ENCODE measurements around the gene HEXIM1.

The HEXIM1 gene

DNA sequence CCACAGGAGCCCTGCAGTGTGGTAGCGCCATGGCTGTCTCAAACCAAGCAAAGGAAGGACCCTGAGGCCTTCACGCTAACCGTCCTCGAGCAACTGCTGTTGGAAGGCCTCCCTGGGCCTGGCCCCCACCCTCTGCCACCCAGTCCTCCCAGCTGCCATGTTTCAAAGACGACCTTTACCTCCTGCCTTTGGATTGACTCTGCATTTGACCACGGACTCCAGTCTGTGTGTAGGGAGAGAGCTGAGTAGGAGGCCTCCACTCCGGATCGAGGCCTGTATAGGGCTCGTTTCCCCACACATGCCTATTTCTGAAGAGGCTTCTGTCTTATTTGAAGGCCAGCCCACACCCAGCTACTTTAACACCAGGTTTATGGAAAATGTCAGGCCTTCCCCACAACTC is 40.2 kb upstream of the HEXIM1 start:
- Mint-ChIP-seq H3K27me3 (no peaks in the 10 kb centered on the region), H3K9me3 (no peaks in the 10 kb centered on the region), H3K4me1 (ENCODE audit: low read depth) (peaks cover 6% of the 10 kb centered on the region), H3K36me3 (ENCODE audit: low read depth) (peaks cover 66% of the 10 kb centered on the region), H3K27ac (peak overlapping the region; percentile 24), H3K4me3 (no peak overlapping the region)
- intact Hi-C loops (cut with micrococcal nuclease), result no loop called here

DNA sequence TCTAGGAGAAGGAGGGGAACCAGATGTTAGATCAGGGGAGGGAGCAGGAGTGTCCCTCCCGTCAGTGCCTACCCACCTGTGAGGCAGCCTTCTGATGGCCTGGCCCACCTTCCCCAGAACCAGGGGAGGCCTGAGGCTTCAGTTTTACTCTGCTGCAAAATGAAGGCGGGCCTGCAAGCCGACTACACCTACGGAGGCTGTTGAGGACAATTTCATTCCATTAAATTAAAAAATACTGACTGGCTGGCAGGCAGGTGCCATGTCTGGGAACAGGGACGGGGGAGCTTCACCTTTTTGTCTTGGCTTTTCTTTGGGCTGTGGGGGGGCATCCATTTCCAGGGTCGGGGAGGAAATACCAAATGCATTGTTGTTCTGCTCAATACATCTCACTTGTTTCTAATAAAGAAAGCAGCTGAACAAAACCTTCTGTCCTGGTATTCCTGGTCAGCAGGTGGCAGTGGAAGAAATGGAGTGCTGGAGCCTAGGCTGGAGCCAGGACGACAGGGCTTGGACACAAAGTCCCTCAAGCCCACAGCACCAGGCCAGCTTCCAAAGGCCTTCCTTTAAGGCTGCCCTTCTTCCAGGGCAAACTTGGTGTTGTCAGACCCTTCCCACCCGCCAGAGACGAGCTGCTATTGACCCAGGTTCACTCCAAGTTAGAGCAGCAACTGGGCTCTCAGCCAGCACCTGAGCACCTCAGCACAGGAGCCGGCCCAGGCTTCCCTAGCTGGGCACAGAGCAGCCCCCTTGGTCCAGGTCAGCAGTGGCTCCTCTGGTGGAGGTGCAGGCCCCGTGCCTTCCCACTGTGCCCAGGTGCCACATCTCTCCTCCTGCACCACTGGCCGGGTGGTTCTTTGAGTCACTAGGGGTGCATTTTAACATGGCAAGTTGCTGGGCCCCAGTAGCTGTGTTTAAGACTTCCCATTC is 39.4 kb upstream of the HEXIM1 start:
- no peak overlapping the region for H3K4me3 Mint-ChIP-seq
- H3K4me1 Mint-ChIP-seq (ENCODE audit: low read depth), result peaks cover 6% of the 10 kb centered on the region
- H3K27me3 Mint-ChIP-seq, result no peaks in the 10 kb centered on the region
- H3K27ac Mint-ChIP-seq, result peak overlapping the region; percentile 24
- no peaks in the 10 kb centered on the region for H3K9me3 Mint-ChIP-seq
- intact Hi-C loops (cut with micrococcal nuclease), result no loop called here
- H3K36me3 Mint-ChIP-seq (ENCODE audit: low read depth), result peaks cover 58% of the 10 kb centered on the region

DNA sequence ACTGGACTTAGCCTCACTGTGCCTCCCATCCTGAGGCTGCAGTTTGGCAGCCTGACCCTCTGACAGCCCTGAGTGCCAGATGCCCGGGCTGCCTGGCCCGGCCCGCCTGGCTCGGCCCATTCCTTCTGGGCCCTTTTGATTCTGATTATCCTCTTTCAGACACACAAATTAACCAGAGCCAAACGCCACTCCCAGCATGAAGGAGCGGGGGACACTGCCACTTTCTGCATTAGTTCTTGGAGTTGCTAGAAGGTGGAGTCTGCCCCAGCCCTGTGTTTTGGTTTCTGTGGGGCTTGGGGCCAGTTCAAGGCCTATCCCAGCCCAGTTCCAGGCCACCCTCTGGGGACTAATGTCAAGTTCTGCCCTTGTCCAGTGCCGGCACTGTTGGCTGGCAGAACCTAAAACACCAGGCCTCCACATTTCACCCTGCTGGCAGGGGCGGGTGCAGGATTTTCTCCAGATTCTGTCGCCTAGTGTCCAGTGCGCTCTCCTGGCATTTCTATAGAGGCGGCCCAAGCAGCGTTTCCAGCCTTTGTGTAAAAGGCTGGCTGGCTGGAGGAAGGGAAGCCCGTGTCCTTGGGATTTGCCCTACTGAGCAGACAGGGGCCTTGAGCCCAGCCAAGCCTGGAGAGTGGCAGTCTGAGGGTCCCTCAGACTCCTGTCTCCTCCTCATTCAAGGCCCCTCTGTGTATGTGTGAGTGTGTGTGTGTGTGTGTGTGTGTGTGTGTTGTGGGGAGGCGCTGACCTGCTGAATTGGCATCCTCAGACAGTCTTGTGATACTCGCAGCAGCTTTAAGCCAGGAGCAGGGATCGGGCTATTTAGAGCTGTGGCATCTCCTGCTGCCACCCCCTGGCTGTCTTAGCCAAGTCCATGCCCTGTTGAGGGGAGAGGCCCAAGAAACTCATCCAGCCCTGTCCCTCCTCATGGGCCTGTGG is 37.3 kb upstream of the HEXIM1 start:
- H3K36me3 Mint-ChIP-seq (ENCODE audit: low read depth), result peaks cover 38% of the 10 kb centered on the region
- peaks cover under 1% of the 10 kb centered on the region for H3K27me3 Mint-ChIP-seq
- peaks cover 6% of the 10 kb centered on the region for H3K4me1 Mint-ChIP-seq (ENCODE audit: low read depth)
- no peak overlapping the region for H3K27ac Mint-ChIP-seq
- intact Hi-C loops (cut with micrococcal nuclease), result no loop called here
- no peaks in the 10 kb centered on the region for H3K9me3 Mint-ChIP-seq
- H3K4me3 Mint-ChIP-seq, result no peak overlapping the region

GRCh38 chr17:45111850-45112249 is 36.4 kb upstream of the HEXIM1 start:
- intact Hi-C loops (cut with micrococcal nuclease), result no loop called here

DNA sequence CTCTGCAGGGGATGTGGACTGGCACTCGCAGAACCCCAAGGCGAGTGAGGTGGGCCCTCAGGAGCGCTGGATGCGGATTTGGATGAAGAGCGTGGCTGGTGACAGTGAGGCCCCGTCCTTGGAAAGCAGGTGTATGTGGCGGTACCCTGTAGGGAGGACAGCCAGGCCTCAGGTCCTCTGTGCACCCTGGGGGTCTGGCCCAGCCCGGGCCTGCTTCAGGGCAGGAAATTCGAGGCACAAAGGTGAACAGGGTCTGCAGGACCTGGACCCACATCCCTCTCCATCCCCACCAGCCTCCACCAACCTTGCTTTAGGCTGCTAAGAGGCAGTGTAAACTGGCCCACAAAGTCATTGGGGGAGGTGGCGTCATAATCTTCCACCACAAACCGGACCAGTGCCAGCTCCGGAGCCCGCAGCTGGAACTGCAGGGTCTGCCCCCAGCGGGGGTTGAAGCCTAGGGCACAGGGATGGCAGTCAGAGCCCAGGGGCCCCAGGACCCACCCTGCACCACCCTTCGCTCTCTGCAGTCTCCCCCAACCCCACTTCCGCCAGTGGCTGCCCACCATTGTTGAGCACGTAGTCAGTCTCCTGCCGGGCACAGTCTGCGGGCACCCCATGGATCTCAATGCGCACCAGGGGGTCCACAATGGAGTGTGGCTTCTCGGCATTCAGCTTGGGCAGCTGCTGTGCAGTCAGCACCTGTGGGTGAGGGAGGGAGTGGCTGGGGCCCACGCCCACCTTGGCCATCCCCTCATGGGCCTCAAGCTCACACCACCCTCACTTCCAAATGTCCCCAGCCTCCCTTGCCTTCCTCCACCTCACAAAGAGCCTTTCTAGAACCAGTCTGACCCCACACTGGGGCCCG is 35.5 kb upstream of the HEXIM1 start:
- no peak overlapping the region for H3K27ac Mint-ChIP-seq
- H3K4me3 Mint-ChIP-seq, result no peak overlapping the region
- peaks cover 19% of the 10 kb centered on the region for H3K36me3 Mint-ChIP-seq (ENCODE audit: low read depth)
- no peaks in the 10 kb centered on the region for H3K9me3 Mint-ChIP-seq
- intact Hi-C loops (cut with micrococcal nuclease), result no loop called here
- peaks cover 10% of the 10 kb centered on the region for H3K27me3 Mint-ChIP-seq
- H3K4me1 Mint-ChIP-seq (ENCODE audit: low read depth), result peaks cover 6% of the 10 kb centered on the region

More at GRCh38 chr17:45111850-45112249, 36.4 kb upstream of the HEXIM1 start:
- H3K36me3 Mint-ChIP-seq (ENCODE audit: low read depth), result peaks cover 28% of the 10 kb centered on the region
- H3K27me3 Mint-ChIP-seq, result peaks cover 8% of the 10 kb centered on the region
- no peak overlapping the region for H3K4me3 Mint-ChIP-seq
- no peak overlapping the region for H3K27ac Mint-ChIP-seq
- peaks cover 6% of the 10 kb centered on the region for H3K4me1 Mint-ChIP-seq (ENCODE audit: low read depth)
- no peaks in the 10 kb centered on the region for H3K9me3 Mint-ChIP-seq

- H3K27ac Mint-ChIP-seq, result no peak overlapping the region
- no peaks in the 10 kb centered on the region for H3K9me3 Mint-ChIP-seq
- H3K27me3 Mint-ChIP-seq, result peaks cover 10% of the 10 kb centered on the region
- H3K4me3 Mint-ChIP-seq, result no peak overlapping the region
- H3K4me1 Mint-ChIP-seq (ENCODE audit: low read depth), result peaks cover 6% of the 10 kb centered on the region
- intact Hi-C loops (cut with micrococcal nuclease), result no loop called here
- H3K36me3 Mint-ChIP-seq (ENCODE audit: low read depth), result peaks cover 13% of the 10 kb centered on the region
These were observed 34.9 kb upstream of the HEXIM1 start for GRCh38 chr17:45113424-45113754.

DNA sequence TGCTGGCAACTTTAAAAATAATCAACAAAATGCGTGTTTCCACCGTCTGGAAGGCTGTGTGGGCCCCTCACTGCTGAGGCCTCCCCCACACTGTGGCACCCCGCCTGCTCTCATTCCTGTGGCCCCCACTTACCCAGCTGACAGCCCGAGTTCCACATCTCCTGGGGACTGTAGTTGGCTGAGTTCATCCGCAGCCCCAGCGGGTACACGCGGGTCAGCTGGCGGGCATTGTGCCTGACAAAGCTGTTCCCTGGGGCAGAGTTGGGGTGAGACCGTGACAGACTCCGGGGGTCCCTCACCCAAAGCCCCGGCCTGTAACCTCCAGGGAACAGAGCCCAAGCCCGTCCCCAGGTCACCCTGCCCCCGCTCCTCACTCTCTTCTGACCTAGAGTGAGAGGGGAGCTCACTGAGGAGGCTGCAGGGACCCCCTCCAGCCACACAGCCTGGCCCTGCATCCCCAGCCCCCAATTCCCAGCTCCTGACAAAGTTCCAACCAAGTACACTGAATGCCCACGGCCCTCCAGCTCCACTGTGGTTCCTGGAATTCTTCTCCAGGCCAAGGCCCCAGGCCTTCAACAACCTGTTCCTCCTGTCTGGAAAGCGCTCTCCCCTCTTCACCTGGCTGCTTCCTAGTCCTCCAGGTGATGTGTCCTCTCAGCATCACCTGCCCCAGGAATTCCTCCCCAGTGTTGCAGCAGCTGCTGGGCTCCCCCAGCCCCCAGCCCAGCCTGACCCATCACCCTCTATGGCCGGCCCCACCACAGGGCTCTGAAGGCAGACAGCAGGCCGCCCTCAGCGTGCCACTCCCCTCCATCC is 34.0 kb upstream of the HEXIM1 start:
- H3K9me3 Mint-ChIP-seq, result no peaks in the 10 kb centered on the region
- H3K4me1 Mint-ChIP-seq (ENCODE audit: low read depth), result peaks cover 3% of the 10 kb centered on the region
- intact Hi-C loops (cut with micrococcal nuclease), result no loop called here
- H3K27me3 Mint-ChIP-seq, result peaks cover 10% of the 10 kb centered on the region
- H3K4me3 Mint-ChIP-seq, result no peak overlapping the region
- H3K36me3 Mint-ChIP-seq (ENCODE audit: low read depth), result peaks cover 4% of the 10 kb centered on the region
- no peak overlapping the region for H3K27ac Mint-ChIP-seq

DNA sequence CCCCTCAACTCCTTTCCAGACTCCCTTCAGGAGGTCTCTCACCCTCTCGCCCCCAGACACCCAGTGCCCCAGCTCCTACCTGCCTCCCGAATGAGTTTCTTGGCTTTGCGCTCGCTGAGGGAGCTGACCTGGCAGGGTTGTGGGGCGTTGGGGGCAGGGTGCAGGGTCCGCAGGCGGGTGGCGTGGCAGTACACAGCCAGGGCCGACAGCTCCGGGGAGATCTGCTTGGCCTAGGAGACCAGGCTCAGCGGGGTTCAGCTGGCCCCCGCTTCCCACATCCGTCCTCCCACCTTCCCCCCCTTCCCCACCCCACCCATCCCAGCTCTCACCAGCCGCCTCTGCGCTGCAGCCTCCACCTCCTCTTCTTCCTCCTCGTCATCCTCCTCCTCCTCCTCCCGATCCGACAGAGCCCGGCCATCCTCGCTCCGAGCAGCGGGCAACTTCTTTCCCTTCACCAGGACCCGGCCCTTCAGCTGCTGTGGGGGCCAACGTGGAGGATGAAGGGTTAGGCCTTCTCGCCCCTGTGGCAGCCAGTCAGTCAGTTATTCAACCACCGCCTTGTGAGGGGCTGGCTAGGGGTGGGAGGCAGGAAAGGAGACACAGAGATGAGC is 33.2 kb upstream of the HEXIM1 start:
- Mint-ChIP-seq H3K4me1 (ENCODE audit: low read depth) (no peaks in the 10 kb centered on the region), H3K27me3 (peaks cover 14% of the 10 kb centered on the region), H3K27ac (no peak overlapping the region), H3K4me3 (no peak overlapping the region), H3K9me3 (no peaks in the 10 kb centered on the region), H3K36me3 (ENCODE audit: low read depth) (no peaks in the 10 kb centered on the region)
- intact Hi-C loops (cut with micrococcal nuclease), result no loop called here

- H3K4me1 Mint-ChIP-seq (ENCODE audit: low read depth), result no peaks in the 10 kb centered on the region
- H3K36me3 Mint-ChIP-seq (ENCODE audit: low read depth), result no peaks in the 10 kb centered on the region
- H3K4me3 Mint-ChIP-seq, result no peak overlapping the region
- H3K9me3 Mint-ChIP-seq, result no peaks in the 10 kb centered on the region
- peaks cover 21% of the 10 kb centered on the region for H3K27me3 Mint-ChIP-seq
- intact Hi-C loops (cut with micrococcal nuclease), result no loop called here
- H3K27ac Mint-ChIP-seq, result no peak overlapping the region
These were observed 32.4 kb upstream of the HEXIM1 start for GRCh38 chr17:45115871-45116270.

DNA sequence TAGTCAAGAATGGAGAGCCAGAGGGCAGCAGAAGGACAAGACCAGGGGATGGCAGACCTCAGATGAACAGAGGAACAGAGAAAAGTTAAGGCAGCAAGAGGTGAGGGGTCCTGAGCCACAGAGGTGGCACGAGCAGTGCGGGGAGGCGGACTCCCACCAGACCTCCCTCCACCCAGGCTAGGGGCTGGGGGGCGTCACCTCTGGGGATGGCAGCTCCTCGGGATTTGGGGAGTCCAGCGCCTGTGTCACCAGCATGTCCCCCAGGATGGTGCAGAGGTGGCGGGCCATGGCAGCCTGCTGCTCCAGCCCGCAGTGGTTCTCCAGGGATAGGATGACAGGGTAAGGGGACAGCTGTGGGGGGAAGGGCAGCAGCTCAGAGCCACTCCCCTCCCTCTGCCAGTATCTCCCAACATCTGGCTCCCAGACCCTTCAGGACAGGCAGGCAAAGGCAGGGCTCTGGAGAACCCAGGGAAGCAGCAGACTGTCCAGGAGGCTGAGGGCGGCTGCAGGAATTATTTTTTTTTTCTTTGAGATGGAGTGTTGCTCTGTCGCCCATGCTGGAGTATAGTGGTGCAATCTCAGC is 31.8 kb upstream of the HEXIM1 start:
- Mint-ChIP-seq H3K27ac (no peak overlapping the region), H3K9me3 (no peaks in the 10 kb centered on the region), H3K4me1 (ENCODE audit: low read depth) (no peaks in the 10 kb centered on the region), H3K36me3 (ENCODE audit: low read depth) (no peaks in the 10 kb centered on the region), H3K27me3 (peaks cover 27% of the 10 kb centered on the region), H3K4me3 (no peak overlapping the region)
- intact Hi-C loops (cut with micrococcal nuclease), result no loop called here

DNA sequence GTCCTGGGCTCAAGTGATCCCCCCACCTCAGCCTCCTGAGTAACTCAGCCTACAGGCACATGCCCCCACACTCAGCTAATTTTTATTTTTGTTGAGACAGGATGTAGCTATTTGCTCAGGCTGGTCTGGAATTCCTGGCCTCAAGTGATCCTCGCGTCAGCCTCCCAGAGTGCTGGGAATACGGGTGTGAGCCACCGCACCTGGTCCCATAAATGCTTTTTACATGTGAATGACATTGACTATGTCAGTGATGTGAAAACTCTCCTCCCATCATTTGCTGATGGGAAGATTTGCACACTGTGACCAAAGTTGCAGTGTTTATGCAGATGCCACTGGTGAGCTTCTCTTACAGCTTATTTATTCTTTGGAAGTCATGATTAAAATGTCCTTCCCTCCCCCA is 30.9 kb upstream of the HEXIM1 start:
- no peaks in the 10 kb centered on the region for H3K9me3 Mint-ChIP-seq
- no peak overlapping the region for H3K4me3 Mint-ChIP-seq
- H3K27me3 Mint-ChIP-seq, result peaks cover 33% of the 10 kb centered on the region
- H3K36me3 Mint-ChIP-seq (ENCODE audit: low read depth), result no peaks in the 10 kb centered on the region
- H3K4me1 Mint-ChIP-seq (ENCODE audit: low read depth), result no peaks in the 10 kb centered on the region
- intact Hi-C loops (cut with micrococcal nuclease), result no loop called here
- H3K27ac Mint-ChIP-seq, result no peak overlapping the region

DNA sequence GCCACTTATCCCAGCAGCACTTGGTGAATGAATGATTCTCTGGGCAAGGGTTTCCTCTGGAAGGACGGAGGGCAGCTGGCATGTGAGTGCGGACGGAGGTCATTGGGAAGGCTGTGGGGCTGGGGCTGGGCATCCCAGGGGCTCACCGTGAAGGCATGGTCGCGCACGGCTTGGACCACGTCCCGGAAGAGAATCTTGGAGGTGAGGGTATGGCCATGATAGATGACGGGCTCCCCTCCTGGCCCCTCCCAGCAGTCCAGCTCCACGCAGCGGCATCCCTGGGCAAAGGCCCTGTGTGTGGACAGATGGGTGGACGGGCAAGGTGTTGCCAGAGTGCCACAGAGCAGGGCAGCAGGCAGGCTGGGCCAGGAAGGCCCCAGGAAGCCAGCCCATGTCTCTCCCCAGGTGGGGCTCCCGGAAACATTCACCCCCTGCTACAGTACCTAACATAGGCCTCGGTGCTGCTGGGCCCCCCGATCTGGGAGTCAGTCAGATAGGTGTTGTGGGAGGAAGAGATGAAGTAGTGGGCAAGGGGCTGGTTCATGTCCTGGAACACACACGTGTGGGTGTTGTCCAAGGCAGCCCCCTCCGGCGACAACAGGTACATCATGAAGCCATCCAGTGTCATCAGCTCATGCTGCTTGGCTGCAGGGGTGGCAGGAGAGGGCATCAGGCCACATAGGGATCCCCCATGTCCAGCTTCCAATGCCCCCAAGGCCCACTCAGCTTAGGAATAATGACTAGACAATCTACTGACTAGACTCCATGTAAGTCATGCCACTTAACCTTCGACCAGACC is 30.2 kb upstream of the HEXIM1 start:
- Mint-ChIP-seq H3K4me3 (no peak overlapping the region), H3K9me3 (no peaks in the 10 kb centered on the region), H3K27ac (no peak overlapping the region), H3K4me1 (ENCODE audit: low read depth) (peaks cover 2% of the 10 kb centered on the region), H3K36me3 (ENCODE audit: low read depth) (no peaks in the 10 kb centered on the region), H3K27me3 (peaks cover 33% of the 10 kb centered on the region)
- intact Hi-C loops (cut with micrococcal nuclease), result no loop called here
